ENCODE data around the gene RANGRF. TPM values are rescaled to one million over a fixed set of nuclear protein-coding genes. Genes with fewer than 3 reads are reported as not detected.
"Not testable (repeated sequence)": the region's sequence is repeated elsewhere in the genome, so short reads cannot be mapped to it uniquely, and the experiment has no call there.

RANGRF gene
- total RNA-seq, result 6.3 TPM

- peak; percentile 76 for DNase-seq
Observed at GRCh38 chr17:8288336-8289102, at the start of gene RANGRF. Gene RANGRF (plus strand): TSS chr17:8288670. CDS start chr17:8288789, 119 bp downstream.

- no peak for DNase-seq
Observed at GRCh38 chr17:8243827-8244226, 44.6 kb upstream of the RANGRF start.

- no peak for DNase-seq
Observed at GRCh38 chr17:8244768-8245167, 43.7 kb upstream of the RANGRF start.

GRCh38 chr17:8248751-8249607 lies 39.5 kb upstream of the RANGRF start, which contains the start of gene PFAS:
Gene PFAS (plus strand): TSS chr17:8249289. CDS start chr17:8253938, 4,649 bp downstream.
- DNase-seq, result peak; percentile 86

GRCh38 chr17:8249621-8250500 lies 38.6 kb upstream of the RANGRF start:
- no peak for DNase-seq

- DNase-seq, result not testable (repeated sequence)
Observed at GRCh38 chr17:8251411-8251810, 37.1 kb upstream of the RANGRF start.

GRCh38 chr17:8253801-8254200 lies 34.7 kb upstream of the RANGRF start:
- DNase-seq, result no peak

- no peak for DNase-seq
Observed at GRCh38 chr17:8254881-8255280, 33.6 kb upstream of the RANGRF start.

GRCh38 chr17:8255499-8255898 lies 33.0 kb upstream of the RANGRF start:
- DNase-seq, result no peak

GRCh38 chr17:8256291-8256690 lies 32.2 kb upstream of the RANGRF start:
- DNase-seq, result no peak

- no peak for DNase-seq
Observed at GRCh38 chr17:8256691-8257090, 31.8 kb upstream of the RANGRF start.

GRCh38 chr17:8257801-8258200 lies 30.7 kb upstream of the RANGRF start:
- DNase-seq, result no peak

- DNase-seq, result no peak
Observed at GRCh38 chr17:8264320-8264719, 24.1 kb upstream of the RANGRF start.

- DNase-seq, result no peak
Observed at GRCh38 chr17:8264836-8265542, 23.5 kb upstream of the RANGRF start.

- DNase-seq, result no peak
Observed at GRCh38 chr17:8266648-8267479, 21.6 kb upstream of the RANGRF start.

GRCh38 chr17:8267480-8268147 lies 20.9 kb upstream of the RANGRF start:
- DNase-seq, result no peak

- DNase-seq, result no peak
Observed at GRCh38 chr17:8268550-8269298, 19.7 kb upstream of the RANGRF start.

- no peak for DNase-seq
Observed at GRCh38 chr17:8272421-8272820, 16.0 kb upstream of the RANGRF start.

GRCh38 chr17:8273884-8274444 lies 14.5 kb upstream of the RANGRF start:
- DNase-seq, result no peak
